ENCODE data around the gene SYT9.

SYT9 gene

GRCh38 chr11:7471071-7471470 is 219.4 kb downstream of the SYT9 start:
- DNase-seq (ENCODE audit: low spot score) = no peak

GRCh38 chr11:7473717-7474116 is 222.0 kb downstream of the SYT9 start:
- DNase-seq (ENCODE audit: low spot score) = no peak

GRCh38 chr11:7480113-7480512 is 228.4 kb downstream of the SYT9 start:
- DNase-seq (ENCODE audit: low spot score) = no peak

- DNase-seq (ENCODE audit: low spot score) = no peak
Measured at GRCh38 chr11:7484131-7484530, 232.4 kb downstream of the SYT9 start.

- no peak for DNase-seq (ENCODE audit: low spot score)
Measured at GRCh38 chr11:7484645-7485044, 232.9 kb downstream of the SYT9 start.

GRCh38 chr11:7485186-7486097 is 233.7 kb downstream of the SYT9 start, which contains the start of gene OLFML1:
Gene OLFML1, plus strand, starts transcription at chr11:7485506. Its CDS starts 370 bp downstream, at chr11:7485876.
- no peak for DNase-seq (ENCODE audit: low spot score)

- DNase-seq (ENCODE audit: low spot score) = no peak
Measured at GRCh38 chr11:7486098-7486780, 234.5 kb downstream of the SYT9 start.

- no peak for DNase-seq (ENCODE audit: low spot score)
Measured at GRCh38 chr11:7486781-7487140, 235.1 kb downstream of the SYT9 start.

GRCh38 chr11:7487360-7487759 is 235.7 kb downstream of the SYT9 start:
- no peak for DNase-seq (ENCODE audit: low spot score)

GRCh38 chr11:7488681-7489080 is 237.0 kb downstream of the SYT9 start:
- DNase-seq (ENCODE audit: low spot score) = no peak

- no peak for DNase-seq (ENCODE audit: low spot score)
Measured at GRCh38 chr11:7489376-7489775, 237.7 kb downstream of the SYT9 start.

- DNase-seq (ENCODE audit: low spot score) = no peak
Measured at GRCh38 chr11:7490054-7490453, 238.3 kb downstream of the SYT9 start.

- DNase-seq (ENCODE audit: low spot score) = no peak
Measured at GRCh38 chr11:7490535-7490934, 238.8 kb downstream of the SYT9 start.

- DNase-seq (ENCODE audit: low spot score) = no peak
Measured at GRCh38 chr11:7492253-7492652, 240.5 kb downstream of the SYT9 start.

GRCh38 chr11:7493670-7494069 is 242.0 kb downstream of the SYT9 start:
- no peak for DNase-seq (ENCODE audit: low spot score)

GRCh38 chr11:7494086-7494745 is 242.5 kb downstream of the SYT9 start:
- no peak for DNase-seq (ENCODE audit: low spot score)

- DNase-seq (ENCODE audit: low spot score) = no peak
Measured at GRCh38 chr11:7495882-7496551, 244.3 kb downstream of the SYT9 start.

- no peak for DNase-seq (ENCODE audit: low spot score)
Measured at GRCh38 chr11:7498193-7498592, 246.5 kb downstream of the SYT9 start.

GRCh38 chr11:7499081-7499480 is 247.4 kb downstream of the SYT9 start:
- DNase-seq (ENCODE audit: low spot score) = no peak

GRCh38 chr11:7500251-7500650 is 248.5 kb downstream of the SYT9 start:
- DNase-seq (ENCODE audit: low spot score) = no peak

- no peak for DNase-seq (ENCODE audit: low spot score)
Measured at GRCh38 chr11:7501251-7501650, 249.5 kb downstream of the SYT9 start.

GRCh38 chr11:7501894-7502293 is 250.2 kb downstream of the SYT9 start:
- no peak for DNase-seq (ENCODE audit: low spot score)

All from kidney capillary endothelial cell (primary cell).